Bronchial epithelial cell (primary cell): ENCODE results near the gene FASN. TPM values are rescaled to one million over a fixed set of nuclear protein-coding genes. Genes with fewer than 3 reads are reported as not detected.

Experiments
- DNase-seq: peaks from one replicate; pipeline ENCODE4 v3.0.0-alpha.2; 2010; ENCODE audit warnings: low read depth
- FAIRE-seq: peaks from 2 replicates; lab custom pipeline; 2011; peaks lifted over from hg19 to GRCh38; lab: Jason Lieb, UNC
- H3K27me3 ChIP-seq: 2 replicates; pipeline ENCODE4 v1.5.1; 2011; ENCODE audit warnings: low read length; ENCODE audit not compliant: control insufficient read depth, insufficient read depth
- H3K36me3 ChIP-seq: 2 replicates; pipeline ENCODE4 v1.5.1; 2011; ENCODE audit warnings: low read length; ENCODE audit not compliant: control insufficient read depth, insufficient read depth
- H3K4me3 ChIP-seq: 2 replicates; pipeline ENCODE4 v1.5.1; 2011; ENCODE audit warnings: mild to moderate bottlenecking, low read depth, low read length, control low read depth
- total RNA-seq: library from RNA; depleted of rRNA; stranded (reverse); fragments of >200 nt; gene quantifications from 2 replicates; pipeline ENCODE4 v1.2.1, GENCODE V29; 2014
- TF ChIP-seq, protein P1 (sequence below): IDR thresholded peaks from 2 replicates; pipeline ENCODE4 v1.5.1; 2011; ENCODE audit warnings: mild to moderate bottlenecking, moderate library complexity, low read length, control low read depth, inconsistent platforms; ENCODE audit not compliant: insufficient read depth, severe bottlenecking

FASN gene
- total RNA-seq, 1 donor from 2014 or later, result 37.1 TPM

DNA sequence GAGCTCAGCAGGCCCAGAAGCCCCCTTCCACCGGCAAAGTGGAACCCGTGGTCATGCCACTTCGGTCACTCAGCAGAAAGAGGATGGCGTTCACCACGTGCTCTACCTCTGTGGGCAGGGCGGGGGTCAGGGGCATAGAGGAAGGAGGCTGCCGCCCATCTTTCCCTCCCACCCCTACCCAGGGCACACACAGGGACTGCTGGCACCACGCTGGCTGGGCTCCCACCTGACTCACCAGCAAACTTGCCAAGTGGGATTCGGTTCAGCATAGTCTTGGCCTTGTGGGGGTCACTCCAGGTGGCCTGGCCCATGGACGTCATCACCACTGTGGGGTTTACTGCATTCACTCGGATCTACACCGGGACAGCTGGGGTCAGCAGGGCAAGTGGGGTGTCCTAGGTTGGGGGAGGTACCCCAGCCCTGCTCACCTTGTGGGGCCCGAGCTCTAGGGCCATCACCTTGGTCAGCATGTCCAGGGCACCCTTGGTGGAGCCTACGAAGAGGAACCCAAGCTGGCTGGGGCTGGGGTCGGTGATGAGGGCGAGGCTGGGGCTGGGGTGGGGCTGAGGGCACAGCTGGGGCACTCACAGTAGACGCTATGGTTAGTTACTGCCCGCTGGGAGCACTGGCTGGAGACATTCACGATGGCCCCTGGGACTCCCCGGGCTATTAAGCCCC is 61.9 kb downstream of the FASN start:
- DNase-seq (no peak), FAIRE-seq (no peak)
- H3K4me3 ChIP-seq, result peak overlapping the region; percentile 69
- no peaks in the 10 kb centered on the region for H3K27me3 ChIP-seq
- H3K36me3 ChIP-seq, result peaks cover 7% of the 10 kb centered on the region
- TF ChIP-seq, protein P1, sequence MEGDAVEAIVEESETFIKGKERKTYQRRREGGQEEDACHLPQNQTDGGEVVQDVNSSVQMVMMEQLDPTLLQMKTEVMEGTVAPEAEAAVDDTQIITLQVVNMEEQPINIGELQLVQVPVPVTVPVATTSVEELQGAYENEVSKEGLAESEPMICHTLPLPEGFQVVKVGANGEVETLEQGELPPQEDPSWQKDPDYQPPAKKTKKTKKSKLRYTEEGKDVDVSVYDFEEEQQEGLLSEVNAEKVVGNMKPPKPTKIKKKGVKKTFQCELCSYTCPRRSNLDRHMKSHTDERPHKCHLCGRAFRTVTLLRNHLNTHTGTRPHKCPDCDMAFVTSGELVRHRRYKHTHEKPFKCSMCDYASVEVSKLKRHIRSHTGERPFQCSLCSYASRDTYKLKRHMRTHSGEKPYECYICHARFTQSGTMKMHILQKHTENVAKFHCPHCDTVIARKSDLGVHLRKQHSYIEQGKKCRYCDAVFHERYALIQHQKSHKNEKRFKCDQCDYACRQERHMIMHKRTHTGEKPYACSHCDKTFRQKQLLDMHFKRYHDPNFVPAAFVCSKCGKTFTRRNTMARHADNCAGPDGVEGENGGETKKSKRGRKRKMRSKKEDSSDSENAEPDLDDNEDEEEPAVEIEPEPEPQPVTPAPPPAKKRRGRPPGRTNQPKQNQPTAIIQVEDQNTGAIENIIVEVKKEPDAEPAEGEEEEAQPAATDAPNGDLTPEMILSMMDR, result no peak

DNA sequence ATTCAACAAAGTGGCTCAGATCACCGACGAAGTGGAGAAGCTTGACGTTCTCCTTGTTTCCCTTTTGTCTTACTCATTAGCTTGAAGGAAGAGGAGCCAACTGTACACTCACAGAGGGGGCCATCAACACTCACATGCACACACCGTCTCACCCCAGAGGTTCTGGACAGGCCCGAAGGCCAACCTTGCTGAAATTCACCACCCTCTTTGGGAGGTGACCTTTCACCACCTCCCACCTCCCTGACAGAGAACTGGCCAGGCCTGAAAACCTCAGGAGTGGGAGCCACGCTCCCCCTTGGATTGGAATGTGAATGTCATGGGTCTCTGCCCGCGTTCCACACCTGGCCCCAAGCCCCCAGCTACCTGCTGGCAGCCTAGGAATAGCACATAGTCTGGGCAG is 62.5 kb downstream of the FASN start:
- TF ChIP-seq, protein P1, result no peak
- Histone ChIP-seq H3K27me3 (no peaks in the 10 kb centered on the region), H3K4me3 (no peak overlapping the region), H3K36me3 (peaks cover 7% of the 10 kb centered on the region)
- FAIRE-seq (no peak), DNase-seq (no peak)

GRCh38 chr17:82034371-82035011 is 63.5 kb downstream of the FASN start:
- TF ChIP-seq, protein P1, result no peak
- Histone ChIP-seq H3K4me3 (no peak overlapping the region), H3K27me3 (no peaks in the 10 kb centered on the region), H3K36me3 (peaks cover 7% of the 10 kb centered on the region)
- DNase-seq, result no peak
- no peak for FAIRE-seq

- DNase-seq, result no peak
- Histone ChIP-seq H3K36me3 (peaks cover 7% of the 10 kb centered on the region), H3K4me3 (no peak overlapping the region), H3K27me3 (no peaks in the 10 kb centered on the region)
- TF ChIP-seq, protein P1, result no peak
- no peak for FAIRE-seq
Observed at GRCh38 chr17:82033359-82034085, 64.5 kb downstream of the FASN start.

DNA sequence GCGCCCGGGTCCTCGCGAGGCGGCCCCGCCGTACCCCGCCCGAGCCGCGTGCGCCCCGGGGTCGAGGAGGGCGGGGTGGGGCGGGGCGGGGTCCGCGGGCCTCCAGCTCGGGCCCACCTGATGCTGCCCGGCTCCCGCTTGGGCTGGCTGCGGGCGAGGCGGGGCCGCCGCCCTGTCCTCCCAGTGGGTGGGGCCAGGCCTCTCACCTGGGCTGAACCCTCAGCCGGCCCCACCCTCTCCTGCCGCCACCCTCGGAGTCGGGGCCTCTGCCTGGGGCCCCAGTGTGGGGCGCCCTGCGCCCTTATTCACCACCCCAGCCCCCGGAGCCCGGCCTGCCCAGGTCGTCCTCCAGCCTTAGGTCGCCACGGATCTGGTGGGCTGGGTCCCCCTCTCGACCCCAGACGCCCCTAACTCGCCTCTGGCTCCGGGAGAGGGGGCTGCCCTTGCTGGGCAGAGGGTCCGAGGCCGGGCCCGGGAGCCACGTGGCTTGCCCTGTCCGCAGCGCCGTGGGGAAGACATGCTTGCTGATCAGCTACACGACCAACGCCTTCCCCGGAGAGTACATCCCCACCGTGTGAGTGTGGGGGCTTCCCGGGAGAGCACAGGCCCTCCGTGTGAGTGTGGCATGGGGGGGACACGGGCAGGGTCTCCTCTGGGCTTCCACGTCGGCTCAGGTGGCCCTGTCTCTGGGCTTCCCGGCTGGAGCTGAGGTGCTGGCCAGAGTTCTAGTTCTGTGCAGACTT is 66.0 kb downstream of the FASN start:
- peak overlapping the region; percentile 51 for H3K4me3 ChIP-seq
- FAIRE-seq, result no peak
- H3K36me3 ChIP-seq, result peaks cover 10% of the 10 kb centered on the region
- H3K27me3 ChIP-seq, result no peaks in the 10 kb centered on the region
- DNase-seq, result peak; percentile 25
- TF ChIP-seq, protein P1, result no peak
